Erythroblast (primary cell): ENCODE measurements around the gene TNFSF13B.

ENCODE experiments used
- GATA1 ChIP-seq: IDR thresholded peaks from 2 replicates; pipeline ENCODE4 v1.6.1; 2011; ENCODE audit warnings: low read depth, mild to moderate bottlenecking, control low read depth, low read length, moderate library complexity
- POLR2A ChIP-seq: IDR thresholded peaks from 2 replicates; pipeline ENCODE4 v1.6.1; 2011; ENCODE audit warnings: mild to moderate bottlenecking, low read length

DNA sequence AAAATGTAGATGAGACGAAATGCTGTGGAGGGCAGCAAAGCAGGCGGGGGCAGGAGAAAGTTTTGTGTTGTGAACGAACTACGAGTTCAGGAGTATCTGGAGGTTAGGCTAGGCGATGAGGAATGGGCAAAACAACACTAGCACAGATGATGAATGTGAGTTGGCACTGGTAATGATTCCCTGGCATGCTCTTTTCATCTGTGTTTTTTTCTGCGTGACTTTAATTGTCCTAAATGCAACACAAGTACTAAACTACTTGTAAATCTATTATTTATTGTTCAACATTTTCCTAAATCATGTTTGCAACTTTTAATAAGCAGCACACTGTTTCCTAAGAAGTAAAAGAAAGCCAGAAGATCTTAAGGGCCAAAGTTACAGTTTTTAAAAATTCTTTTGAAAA lies 19.2 kb downstream of the TNFSF13B start:
- TF ChIP-seq POLR2A (no peak), GATA1 (no peak)
